Chondrocyte (in vitro differentiated cells): ENCODE results near the gene BCAN. TPM values are rescaled to one million over a fixed set of nuclear protein-coding genes. Genes with fewer than 3 reads are reported as not detected.

Experiments
- DNase-seq: peaks from one replicate; pipeline ENCODE4 v3.0.0; 2021; ENCODE audit warnings: mixed read lengths, low spot score
- H3K27ac Mint-ChIP-seq: one replicate; pipeline ENCODE4 v1.8.0; 2021; ENCODE audit warnings: mild to moderate bottlenecking, moderate library complexity, mixed read lengths; ENCODE audit not compliant: unreplicated experiment
- H3K27me3 Mint-ChIP-seq: 2 replicates; pipeline ENCODE4 v1.8.0; 2021; ENCODE audit warnings: low read depth, mixed read lengths
- H3K36me3 Mint-ChIP-seq: 2 replicates; pipeline ENCODE4 v1.8.0; 2021; ENCODE audit warnings: low read depth, mixed read lengths
- H3K4me1 Mint-ChIP-seq: 2 replicates; pipeline ENCODE4 v1.8.0; 2021; ENCODE audit warnings: low read depth, mild to moderate bottlenecking, mixed read lengths
- H3K4me3 Mint-ChIP-seq: one replicate; pipeline ENCODE4 v1.8.0; 2021; ENCODE audit warnings: mild to moderate bottlenecking, moderate library complexity, mixed read lengths; ENCODE audit not compliant: unreplicated experiment
- H3K9me3 Mint-ChIP-seq: 2 replicates; pipeline ENCODE4 v1.8.0; 2021; ENCODE audit warnings: low read depth, mixed read lengths
- CTCF ChIP-seq: fragments of 200-600 bp; sonication (generic); IDR thresholded peaks from 2 replicates; pipeline ENCODE4 v1.5.0; 2021; ENCODE audit warnings: antibody characterized with exemption, mild to moderate bottlenecking, moderate library complexity
- total RNA-seq: library from RNA; stranded (reverse); gene quantifications from 3 replicates; pipeline ENCODE4 v1.2.1, GENCODE V29; 2021

BCAN gene
- total RNA-seq, 1 donor from 2014 or later, result not detected

- Mint-ChIP-seq H3K36me3 (peaks cover 10% of the 10 kb centered on the region), H3K4me1 (peaks cover 15% of the 10 kb centered on the region), H3K9me3 (no peaks in the 10 kb centered on the region), H3K27ac (no peak overlapping the region), H3K4me3 (no peak overlapping the region), H3K27me3 (no peaks in the 10 kb centered on the region)
- no peak for TF ChIP-seq CTCF
- no peak for DNase-seq
Measured at GRCh38 chr1:156594190-156594589, 47.7 kb upstream of the BCAN start.

- Mint-ChIP-seq H3K9me3 (no peaks in the 10 kb centered on the region), H3K27ac (no peak overlapping the region), H3K27me3 (no peaks in the 10 kb centered on the region), H3K4me3 (no peak overlapping the region), H3K36me3 (peaks cover 10% of the 10 kb centered on the region), H3K4me1 (peaks cover 15% of the 10 kb centered on the region)
- no peak for TF ChIP-seq CTCF
- no peak for DNase-seq
Measured at GRCh38 chr1:156595016-156595415, 46.9 kb upstream of the BCAN start.

- no peak for DNase-seq
- Mint-ChIP-seq H3K27me3 (no peaks in the 10 kb centered on the region), H3K27ac (no peak overlapping the region), H3K9me3 (no peaks in the 10 kb centered on the region), H3K4me3 (no peak overlapping the region), H3K36me3 (peaks cover 10% of the 10 kb centered on the region), H3K4me1 (peaks cover 21% of the 10 kb centered on the region)
- no peak for TF ChIP-seq CTCF
Measured at GRCh38 chr1:156596426-156596825, 45.5 kb upstream of the BCAN start.

GRCh38 chr1:156598125-156598524 lies 43.8 kb upstream of the BCAN start:
- no peak for TF ChIP-seq CTCF
- Mint-ChIP-seq H3K27ac (no peak overlapping the region), H3K4me3 (no peak overlapping the region), H3K27me3 (no peaks in the 10 kb centered on the region), H3K36me3 (peaks cover 10% of the 10 kb centered on the region), H3K4me1 (peaks cover 22% of the 10 kb centered on the region), H3K9me3 (no peaks in the 10 kb centered on the region)
- DNase-seq, result no peak

GRCh38 chr1:156598731-156599432 lies 43.0 kb upstream of the BCAN start:
- Mint-ChIP-seq H3K36me3 (peaks cover 10% of the 10 kb centered on the region), H3K27me3 (no peaks in the 10 kb centered on the region), H3K27ac (no peak overlapping the region), H3K9me3 (no peaks in the 10 kb centered on the region), H3K4me1 (peaks cover 22% of the 10 kb centered on the region), H3K4me3 (no peak overlapping the region)
- no peak for TF ChIP-seq CTCF
- DNase-seq, result no peak
